ENCODE results near the gene DTX1.
A peak's percentile ranks its signal among the peaks of the same experiment; 100 is the strongest.

Gene DTX1

GRCh38 chr12:113055594-113056380 lies 743 bp upstream of the DTX1 start:
- no peak for DNase-seq (ENCODE audit: low spot score)

DNA sequence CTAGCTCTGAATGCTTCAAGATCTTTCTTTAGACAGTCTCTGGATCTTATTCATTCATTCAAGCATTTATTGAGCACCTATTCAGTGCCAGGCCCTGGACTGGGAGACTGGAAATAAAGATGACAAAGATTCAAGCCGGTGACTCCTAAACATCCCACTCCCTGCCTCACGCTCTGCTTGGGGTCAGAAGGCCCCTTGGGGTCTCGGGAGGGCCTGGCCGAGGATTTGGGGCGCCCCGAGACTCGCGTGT lies 224 bp upstream of the DTX1 start:
- no peak for DNase-seq (ENCODE audit: low spot score)

DNA sequence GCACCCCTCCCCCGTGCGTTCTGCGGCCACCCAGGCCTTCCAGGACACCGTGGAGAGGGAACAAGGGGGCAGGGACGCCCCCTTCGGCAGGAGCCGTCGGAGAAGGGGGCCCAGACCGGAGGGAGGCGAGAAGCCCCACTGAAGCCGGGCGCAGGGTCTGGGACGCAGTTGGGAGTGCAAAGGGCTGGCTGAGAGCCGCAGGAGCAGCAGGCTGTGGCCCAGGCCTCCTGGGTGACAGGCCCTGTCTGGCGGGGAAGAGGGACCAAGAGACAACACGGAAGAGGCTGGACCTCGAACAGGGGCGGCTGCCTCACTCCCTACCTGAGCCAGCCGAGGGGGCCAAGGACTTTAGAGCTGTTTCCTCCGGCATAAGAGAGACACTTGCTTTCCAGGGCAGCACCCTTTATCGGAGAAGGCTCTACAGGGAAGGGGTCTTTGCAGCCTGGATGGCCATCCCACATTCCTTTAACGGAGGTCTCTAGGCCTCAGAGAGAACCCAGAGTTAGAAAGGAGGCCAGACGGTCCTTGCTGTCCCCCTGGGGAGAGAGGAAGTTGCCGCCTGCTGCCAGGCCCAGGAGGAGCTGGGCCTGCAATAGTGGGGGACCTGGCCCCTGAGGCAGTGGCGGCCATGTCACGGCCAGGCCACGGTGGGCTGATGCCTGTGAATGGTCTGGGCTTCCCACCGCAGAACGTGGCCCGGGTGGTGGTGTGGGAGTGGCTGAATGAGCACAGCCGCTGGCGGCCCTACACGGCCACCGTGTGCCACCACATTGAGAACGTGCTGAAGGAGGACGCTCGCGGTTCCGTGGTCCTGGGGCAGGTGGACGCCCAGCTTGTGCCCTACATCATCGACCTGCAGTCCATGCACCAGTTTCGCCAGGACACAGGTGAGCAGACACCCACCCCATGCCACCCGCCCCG lies 1.3 kb downstream of the DTX1 start:
- no peak for DNase-seq (ENCODE audit: low spot score)

DNA sequence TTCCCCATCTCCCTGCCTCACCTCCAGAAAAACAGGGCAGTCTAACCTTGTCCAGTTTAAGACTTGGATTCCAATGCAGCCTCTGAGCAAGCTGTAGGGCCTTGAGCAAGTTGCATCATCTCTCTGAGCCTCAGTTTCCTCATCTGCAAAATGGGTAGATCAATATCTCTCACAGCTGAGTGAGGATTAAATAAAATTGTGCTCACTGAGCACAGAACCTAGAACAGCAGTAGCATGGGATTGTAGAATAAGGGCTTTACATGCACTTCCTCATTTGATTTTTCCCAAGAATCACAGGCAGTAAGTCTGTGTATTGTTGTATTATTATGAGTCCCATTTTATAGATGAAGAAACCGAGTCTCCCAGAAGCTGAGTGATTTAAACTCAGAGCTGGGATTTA lies 2.0 kb downstream of the DTX1 start:
- no peak for DNase-seq (ENCODE audit: low spot score)

- no peak for DNase-seq (ENCODE audit: low spot score)
Measured at GRCh38 chr12:113059071-113059595, 2.6 kb downstream of the DTX1 start.

DNA sequence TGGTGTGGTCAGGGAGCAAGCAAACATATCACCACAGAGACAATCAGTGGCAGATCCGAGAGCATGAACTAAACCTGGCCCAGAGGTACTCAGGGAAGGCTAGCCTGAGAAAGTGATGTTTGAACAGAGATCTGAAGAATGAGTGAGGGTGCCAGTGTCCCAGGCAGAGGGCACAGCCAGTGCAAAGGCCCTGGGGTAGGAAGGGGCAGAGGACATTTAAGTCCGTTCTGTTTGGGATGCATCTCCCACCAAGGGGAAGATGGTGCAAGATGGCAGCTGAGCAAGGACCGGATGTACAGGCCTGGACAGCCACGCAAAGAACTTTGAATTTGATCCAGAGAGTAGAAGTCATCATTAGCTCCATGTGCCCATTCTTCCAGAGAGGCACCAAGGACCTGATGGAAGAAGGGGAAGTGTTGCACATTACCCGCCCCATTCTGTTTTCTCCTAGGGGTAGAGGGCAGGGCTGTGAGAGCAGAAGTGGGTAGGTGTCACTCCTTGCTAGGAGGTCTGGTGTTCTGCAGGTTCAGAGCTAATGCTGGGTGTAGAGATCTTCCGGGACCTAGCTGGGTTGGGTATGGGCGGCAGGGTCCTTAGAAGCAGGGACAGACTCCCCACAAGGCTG lies 3.9 kb downstream of the DTX1 start:
- DNase-seq (ENCODE audit: low spot score), result no peak

- no peak for DNase-seq (ENCODE audit: low spot score)
Measured at GRCh38 chr12:113061061-113061694, 4.6 kb downstream of the DTX1 start.

DNA sequence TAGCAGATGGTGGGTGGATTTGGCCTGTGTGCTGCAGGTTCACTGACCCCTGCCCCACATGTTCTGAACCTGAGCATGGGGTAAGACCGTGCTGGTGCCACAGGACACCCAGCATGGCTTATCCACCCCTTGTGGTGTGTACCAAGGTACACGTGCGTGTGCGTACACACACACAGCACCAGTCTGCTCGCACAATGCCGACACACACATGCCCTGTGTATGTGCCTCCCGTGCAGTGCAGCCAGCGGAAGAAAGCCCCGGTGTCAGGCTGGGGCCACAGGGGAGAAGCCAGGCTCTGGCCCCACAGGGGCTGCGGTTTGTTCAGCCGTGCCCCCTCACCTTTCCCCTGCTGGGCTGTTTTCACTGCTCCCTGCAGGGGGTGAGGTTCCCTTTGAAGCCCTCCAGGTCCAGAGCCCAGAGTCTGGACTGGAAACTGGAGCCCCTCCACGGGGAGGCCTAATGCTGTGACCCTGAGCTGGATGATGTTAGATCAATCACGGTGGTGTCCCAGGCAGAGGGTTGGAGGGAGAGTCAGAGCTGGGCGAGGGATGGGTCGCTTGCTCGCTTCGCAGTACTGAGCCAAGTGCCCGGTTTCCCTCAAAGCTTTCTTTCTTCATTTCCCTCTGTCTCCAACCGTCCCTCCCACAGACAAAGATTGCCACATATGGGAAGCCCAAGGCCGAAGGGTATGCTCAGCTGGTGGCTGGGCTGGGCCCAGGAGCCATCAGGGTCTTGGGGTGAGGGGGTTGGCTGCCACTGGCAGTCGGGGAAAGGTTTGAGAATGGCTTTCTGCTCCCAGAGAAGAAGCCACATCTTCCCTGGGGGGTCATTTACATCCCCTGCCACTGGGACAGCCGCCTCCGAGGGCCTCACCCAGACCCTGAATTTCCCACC lies 6.2 kb downstream of the DTX1 start:
- no peak for DNase-seq (ENCODE audit: low spot score)

- DNase-seq (ENCODE audit: low spot score), result no peak
Measured at GRCh38 chr12:113063396-113064350, 7.1 kb downstream of the DTX1 start.

- no peak for DNase-seq (ENCODE audit: low spot score)
Measured at GRCh38 chr12:113064395-113065125, 8.0 kb downstream of the DTX1 start.

DNA sequence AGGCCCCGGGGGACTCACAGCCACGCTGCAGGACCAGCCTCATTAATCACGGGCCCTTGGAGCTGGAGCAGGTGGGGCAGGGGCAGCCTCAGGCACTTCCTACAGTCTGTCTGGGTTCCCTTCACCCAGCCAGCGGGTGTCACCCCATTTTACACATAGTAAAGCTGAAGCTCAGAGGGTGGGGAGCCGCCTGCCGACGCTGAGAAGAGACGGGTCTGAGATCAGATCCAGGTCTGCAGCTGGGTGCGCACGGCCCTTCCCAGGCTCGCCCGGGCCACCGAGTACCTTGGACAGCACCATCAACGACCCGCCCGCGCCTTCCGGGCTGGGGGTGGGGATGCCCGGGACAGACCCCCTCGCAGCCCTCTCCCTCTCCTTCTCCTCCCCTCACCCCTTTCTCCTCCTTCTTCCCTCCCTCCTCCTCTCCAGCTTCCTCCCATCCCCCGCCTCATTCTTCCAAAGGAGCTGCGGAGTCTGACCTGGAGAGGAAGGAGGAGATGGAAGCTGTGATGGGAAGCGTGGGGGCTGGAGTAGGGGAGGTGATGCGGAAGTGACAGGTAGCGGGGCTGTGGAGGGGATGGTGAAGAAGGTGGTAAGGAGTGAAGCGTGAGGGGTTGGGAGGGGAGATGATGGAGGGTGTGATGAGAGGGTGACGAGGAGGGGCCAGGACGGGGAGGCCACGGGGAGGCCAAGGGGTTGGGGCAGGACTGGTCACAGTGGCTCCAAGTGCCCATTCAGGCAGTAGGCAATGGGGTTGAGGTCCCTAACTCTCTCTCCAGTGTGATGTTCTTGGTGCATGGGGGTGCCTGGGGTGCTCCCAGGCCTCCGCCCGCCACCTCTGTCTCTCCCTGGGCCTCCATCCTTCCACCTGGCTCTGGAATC lies 8.8 kb downstream of the DTX1 start:
- peak; percentile 56 for DNase-seq (ENCODE audit: low spot score)

GRCh38 chr12:113066813-113067400 lies 10.4 kb downstream of the DTX1 start:
- no peak for DNase-seq (ENCODE audit: low spot score)

DNA sequence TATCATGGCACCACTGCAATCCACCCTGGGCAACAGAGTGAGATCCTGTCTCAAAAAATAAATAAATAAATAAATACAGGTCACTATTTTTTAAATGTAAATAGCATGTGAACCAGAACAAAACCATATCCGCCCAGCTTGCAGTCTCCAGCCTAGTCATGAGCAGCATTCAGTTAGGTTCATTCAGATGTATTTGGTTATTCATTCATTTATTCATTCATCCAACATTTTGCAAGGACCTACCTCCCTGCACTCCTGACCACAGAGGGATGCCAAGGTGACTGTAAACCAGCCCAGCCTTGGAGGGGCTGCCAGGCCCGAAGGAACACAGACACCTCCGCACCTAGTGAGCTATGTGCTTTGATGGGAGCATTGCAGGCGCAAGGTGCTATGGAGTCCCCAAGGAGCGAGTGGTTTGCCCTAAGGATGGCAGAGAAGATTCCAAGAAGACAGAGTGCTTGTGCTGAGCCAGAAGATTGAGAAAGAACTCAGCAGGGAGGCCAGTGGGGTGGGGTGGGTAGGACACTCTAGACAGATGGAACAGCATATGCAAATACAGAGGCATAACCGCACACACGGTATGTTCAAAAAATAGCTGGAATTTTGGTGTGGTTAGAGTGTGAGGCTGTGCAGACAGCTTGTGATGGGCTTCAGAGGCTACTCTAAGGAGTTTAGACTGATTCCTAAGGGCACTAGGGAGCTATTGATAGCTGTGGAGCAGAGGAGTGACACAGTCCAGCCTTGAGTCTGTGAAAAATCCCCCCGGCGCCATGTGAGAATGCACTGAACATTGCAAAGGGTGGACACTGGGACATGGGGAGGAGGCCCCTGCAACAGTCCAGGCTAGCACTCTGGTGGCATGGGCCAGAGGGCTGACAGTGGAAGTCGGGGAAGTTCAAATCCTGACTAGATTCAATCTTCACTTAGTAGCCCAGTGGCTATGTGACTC lies 11.7 kb downstream of the DTX1 start:
- no peak for DNase-seq (ENCODE audit: low spot score)

GRCh38 chr12:113069149-113069548 lies 12.6 kb downstream of the DTX1 start:
- no peak for DNase-seq (ENCODE audit: low spot score)

GRCh38 chr12:113069751-113070116 lies 13.2 kb downstream of the DTX1 start:
- DNase-seq (ENCODE audit: low spot score), result no peak

- DNase-seq (ENCODE audit: low spot score), result no peak
Measured at GRCh38 chr12:113070117-113070906, 13.8 kb downstream of the DTX1 start.
